Fibroblast of lung (primary cell): ENCODE results near the gene TOP1.

ENCODE experiments used
- CTCF ChIP-seq, 2 donors: IDR thresholded peaks in 1 of 2; conservative IDR thresholded peaks in 1 of 2; 1 replicate in 1 of 2; 2 replicates in 1 of 2; pipeline ENCODE4 v1.5.1; 2011 to 2012; ENCODE audit warnings: low read length in 2 of 2, control low read depth in 1 of 2, inconsistent platforms in 1 of 2, low read depth in 1 of 2, mild to moderate bottlenecking in 1 of 2
- EZH2 ChIP-seq: IDR thresholded peaks from 2 replicates; pipeline ENCODE4 v1.5.1; 2012; ENCODE audit warnings: low read length, control low read depth, mild to moderate bottlenecking; ENCODE audit errors: missing control alignments

- no peak for TF ChIP-seq CTCF (conservative IDR thresholded peaks at IDR 0.05 in 1 of 2, IDR thresholded peaks at IDR 0.05 in 1 of 2; ENCODE audit: low read depth in 1 of 2, low read length in 2 of 2)
- no peak for TF ChIP-seq EZH2
Measured at GRCh38 chr20:40991181-40991889, 37.3 kb upstream of the TOP1 start.
